GM21576 (cell line): ENCODE measurements around the gene NGEF.

Source experiments
- ATAC-seq: cut with Tn5 transposase; IDR thresholded peaks from one replicate; pipeline ENCODE4 v1.9.1; 2021; ENCODE audit warnings: mild to moderate bottlenecking, moderate library complexity; ENCODE audit not compliant: unreplicated experiment

NGEF gene

DNA sequence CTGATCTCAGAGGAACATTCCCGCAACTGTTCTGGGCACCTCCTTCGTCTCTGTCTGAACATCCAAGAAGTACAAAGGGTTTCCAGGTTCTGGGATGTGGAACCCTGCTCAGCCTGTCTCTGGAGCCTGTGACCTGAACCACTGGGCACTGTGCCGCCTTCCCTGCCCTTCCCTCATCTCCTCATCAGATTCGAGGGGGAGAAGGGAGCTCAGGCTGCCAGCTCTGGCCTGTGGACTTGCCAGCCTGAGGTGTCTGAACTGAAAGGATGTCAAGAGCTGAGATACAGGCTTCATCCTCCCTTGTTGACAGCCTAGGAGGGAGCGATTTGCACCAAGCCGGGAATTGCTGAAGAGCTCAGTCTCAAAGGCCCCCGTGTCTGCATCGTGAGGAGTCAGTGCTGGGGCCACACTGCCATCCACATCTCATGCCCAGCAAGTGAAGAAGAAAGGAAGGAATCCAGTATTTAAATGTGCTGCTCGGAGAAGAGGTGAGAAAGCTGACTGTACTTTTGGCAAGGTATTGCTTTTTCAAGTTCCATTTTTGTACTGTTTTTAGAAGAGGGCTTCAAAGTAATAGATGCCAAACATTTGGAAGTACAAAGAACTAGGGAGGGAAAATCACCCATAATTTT lies 32.0 kb upstream of the NGEF start:
- no peak for ATAC-seq

DNA sequence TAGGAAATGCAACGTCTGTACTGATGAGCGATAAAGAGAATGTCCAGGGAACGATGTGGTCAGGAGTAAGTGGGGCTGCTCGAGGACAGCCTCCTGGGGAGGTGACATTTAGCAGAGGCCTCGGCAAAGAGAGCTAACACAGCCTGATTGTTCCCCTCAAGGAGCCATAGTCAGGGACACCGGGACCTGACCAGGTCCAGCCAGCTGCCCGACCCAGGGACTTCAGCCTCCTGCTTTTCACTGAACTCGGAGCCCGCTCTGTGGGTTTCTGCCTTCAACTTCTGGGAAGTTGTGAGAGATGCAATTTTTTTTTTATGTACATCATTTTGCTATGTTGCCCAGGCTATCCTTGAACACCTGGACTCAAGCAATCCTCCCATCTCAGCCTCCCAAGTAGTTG lies 29.5 kb upstream of the NGEF start:
- no peak for ATAC-seq

DNA sequence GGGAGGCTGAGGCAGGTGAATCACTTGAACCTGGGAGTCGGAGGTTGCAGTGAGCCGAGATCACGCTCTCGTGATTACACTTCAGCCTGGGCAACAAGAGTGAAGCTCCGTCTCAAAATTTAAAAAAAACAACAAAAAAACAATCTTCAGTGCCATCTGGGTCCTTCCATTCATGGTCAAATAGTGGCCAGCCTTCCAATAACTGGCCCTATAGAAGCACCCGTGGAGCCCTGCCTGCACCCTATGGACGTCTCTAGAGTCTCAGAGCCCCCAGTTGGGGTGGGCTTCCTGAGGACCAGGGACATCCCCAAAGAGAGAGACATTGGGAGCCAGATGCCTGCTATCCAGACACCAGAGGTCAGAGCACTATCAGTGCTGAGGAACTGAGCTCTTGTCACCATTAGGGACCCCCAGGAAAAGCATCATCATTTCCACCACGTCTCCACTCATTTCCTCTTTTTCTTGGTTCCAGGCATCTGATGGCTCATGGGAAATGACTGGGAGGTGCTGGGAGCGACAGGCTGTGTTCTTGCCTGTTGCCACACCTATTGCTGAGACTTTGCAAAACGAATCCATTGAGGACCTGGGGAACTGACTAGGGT lies 28.8 kb upstream of the NGEF start:
- ATAC-seq: no peak

- ATAC-seq: no peak
Measured at GRCh38 chr2:233040571-233040970, 27.5 kb upstream of the NGEF start.

GRCh38 chr2:233039846-233040530 lies 26.9 kb upstream of the NGEF start:
- ATAC-seq: no peak

- no peak for ATAC-seq
Measured at GRCh38 chr2:233039212-233039845, 26.3 kb upstream of the NGEF start.

- no peak for ATAC-seq
Measured at GRCh38 chr2:233037078-233037477, 24.0 kb upstream of the NGEF start.

GRCh38 chr2:233036162-233036838 lies 23.2 kb upstream of the NGEF start:
- ATAC-seq: no peak

- ATAC-seq: no peak
Measured at GRCh38 chr2:233035426-233036161, 22.5 kb upstream of the NGEF start.

- no peak for ATAC-seq
Measured at GRCh38 chr2:233034091-233034882, 21.2 kb upstream of the NGEF start.

DNA sequence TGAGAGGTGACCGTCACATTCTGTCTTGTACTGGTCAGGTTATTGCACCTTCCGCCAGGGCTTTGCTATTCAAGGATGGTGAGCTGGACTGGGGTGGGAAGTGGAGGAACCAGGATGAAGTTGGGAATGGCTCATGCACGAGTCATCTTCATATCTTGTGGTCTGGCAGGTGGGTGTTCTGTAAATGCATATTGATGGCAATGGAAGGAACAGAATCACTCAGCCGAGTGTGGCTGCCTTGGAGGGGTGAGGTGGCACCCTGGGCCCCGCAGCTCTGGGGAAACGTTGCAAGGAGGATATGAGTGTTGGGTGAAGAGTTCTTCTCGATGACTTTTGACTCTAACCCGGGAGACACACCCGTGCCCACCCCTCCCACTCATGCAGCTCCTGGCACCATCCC lies 20.6 kb upstream of the NGEF start:
- ATAC-seq: no peak

DNA sequence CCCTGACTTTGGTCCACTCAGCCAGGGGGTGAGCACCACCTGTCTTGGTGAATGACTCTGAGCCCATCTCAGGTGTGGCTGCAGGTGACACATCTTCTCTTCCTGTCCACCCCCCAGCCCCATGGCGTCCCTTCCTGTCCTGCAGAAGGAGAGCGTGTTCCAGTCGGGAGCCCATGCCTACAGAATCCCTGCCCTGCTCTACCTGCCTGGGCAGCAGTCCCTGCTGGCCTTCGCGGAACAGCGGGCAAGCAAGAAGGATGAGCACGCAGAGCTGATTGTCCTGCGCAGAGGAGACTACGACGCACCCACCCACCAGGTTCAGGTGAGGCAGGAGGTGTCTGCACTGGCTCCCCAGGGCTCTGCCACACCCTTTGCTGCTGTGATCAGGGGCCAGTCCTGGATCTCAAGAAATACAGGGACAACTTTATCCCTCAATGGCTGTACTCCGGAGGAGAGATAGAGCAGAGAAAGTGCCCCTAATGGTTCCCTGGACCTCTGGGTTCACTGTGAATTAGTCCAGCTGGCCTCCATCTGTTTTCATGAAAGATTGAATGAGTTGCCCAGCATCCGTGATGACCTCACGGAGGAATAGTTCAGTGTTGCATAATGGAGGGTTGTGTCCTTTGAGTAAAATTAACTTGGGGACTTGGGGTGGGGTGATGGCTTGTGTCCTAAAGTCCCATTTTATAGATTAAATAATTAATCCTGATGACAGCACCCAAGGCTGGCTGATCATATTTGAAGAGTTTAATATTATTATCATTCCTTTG lies 19.7 kb upstream of the NGEF start, which contains the start of gene NEU2:
Gene NEU2 (plus strand): TSS at position 122 of the 770 bp plus-strand sequence. CDS start 0 bp downstream, at position 122.
- no peak for ATAC-seq

DNA sequence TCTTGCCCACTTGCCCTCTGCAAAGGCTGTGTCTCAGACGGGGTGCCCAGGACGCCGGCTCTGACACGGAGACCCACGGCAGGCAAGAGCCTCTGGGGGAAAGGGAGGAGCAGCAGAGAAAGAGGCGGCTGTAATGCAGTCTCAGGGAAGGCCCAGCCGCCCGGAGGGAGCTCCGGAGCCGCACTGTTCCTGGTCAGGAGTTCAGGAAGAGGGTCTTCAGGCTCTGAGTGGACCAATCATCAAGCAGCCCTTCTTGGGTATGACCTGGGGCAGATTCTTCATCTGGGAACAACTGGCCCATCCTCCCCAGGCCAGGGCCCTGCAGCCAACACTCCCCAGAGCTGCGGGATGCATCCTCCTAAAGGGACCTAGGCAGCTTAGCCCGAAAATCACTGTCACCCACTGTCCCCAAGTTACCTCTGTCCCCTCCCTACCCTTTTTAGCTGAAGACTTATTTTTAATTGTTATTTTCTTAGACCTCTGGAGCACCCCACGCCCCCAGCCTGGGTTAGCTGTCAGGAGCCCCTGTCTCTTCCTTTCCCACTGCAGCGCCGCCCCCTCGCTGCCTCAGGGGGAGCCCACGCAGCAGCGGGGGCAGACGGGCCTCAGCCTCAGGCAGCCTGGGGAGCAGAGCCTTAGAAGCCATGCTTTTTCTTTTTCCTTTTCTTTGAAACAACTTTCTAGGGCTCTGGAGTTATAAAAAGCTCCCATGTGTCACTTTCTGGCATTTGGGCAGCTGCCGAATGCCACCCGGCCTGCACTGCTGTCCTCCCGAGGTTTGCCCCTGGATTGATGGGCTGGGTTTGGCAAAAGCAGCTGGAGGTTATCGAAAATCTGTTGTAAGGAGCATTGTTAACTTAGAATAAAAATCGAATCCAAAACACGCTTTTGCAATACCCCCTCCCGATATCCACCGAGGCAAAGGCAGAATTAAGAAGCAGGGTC lies 18.8 kb upstream of the NGEF start:
- ATAC-seq: no peak

DNA sequence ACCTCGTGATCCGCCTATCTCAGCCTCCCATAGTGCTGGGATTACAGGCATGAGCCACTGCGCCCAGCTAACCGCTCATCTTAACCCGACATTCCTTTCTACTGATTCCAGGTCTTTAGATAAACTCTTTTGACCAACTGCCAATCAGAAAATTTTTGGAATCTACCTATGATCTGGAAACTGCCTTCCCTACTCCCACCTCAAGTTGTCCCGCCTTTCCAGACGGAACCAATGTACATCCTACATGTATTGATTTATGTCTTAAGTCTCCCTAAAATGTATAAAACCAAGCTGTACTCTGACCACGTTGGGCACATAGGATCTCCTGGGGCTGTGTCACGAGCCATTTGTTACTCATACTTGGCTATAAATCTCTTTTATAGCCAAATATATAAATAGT lies 16.3 kb upstream of the NGEF start:
- no peak for ATAC-seq

GRCh38 chr2:233026198-233026813 lies 13.2 kb upstream of the NGEF start:
- ATAC-seq: no peak

- no peak for ATAC-seq
Measured at GRCh38 chr2:233025706-233026105, 12.7 kb upstream of the NGEF start.

DNA sequence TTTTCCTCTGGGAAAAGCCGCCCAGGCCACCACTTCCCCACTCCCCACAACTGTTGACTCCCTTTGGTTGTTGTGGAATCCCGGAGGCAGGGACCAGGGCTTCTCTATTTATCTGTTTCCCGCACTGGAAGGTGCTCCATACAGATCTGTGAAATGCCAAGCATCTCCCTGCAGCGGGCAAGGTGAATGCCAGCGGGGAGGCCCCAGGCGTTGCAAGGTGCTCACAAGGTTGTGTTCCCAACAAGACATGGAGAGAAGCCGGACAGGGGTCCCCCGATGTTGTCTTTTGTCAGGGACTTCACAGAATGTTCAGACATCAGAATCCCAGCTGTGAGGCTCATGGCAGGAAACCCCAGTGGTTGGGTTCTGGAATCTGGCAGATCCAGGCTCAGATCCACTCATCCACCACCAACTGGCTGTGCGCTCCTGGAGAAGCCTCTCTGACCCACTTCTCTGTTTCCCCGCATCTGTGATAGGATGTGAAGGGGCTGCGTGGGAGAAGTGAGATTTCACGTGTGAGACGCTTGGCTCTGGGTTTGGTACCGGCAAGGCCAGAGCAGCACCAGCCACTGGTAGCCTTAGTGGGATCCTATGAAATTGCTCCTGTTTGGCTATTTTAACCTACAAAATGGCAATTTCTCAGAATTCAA lies 10.8 kb upstream of the NGEF start:
- no peak for ATAC-seq
